Neural cell (in vitro differentiated cells): ENCODE data around the gene IKBKG. TPM values are rescaled to one million over a fixed set of nuclear protein-coding genes. Genes with fewer than 3 reads are reported as not detected.

ENCODE experiments used
- H2AFZ ChIP-seq: fragments of 200-600, 300-800 bp; sonication (generic), shearing (Covaris generic); 2 replicates; pipeline ENCODE4 v1.6.0; 2014; ENCODE audit warnings: low read depth, mild to moderate bottlenecking, antibody characterized with exemption, low read length, moderate library complexity
- H3F3A ChIP-seq: fragments of 200-600 bp; shearing (Covaris generic); 2 replicates; pipeline ENCODE4 v1.6.1; 2016; ENCODE audit warnings: mild to moderate bottlenecking, moderate library complexity, mixed read lengths, antibody characterized with exemption, low read length; ENCODE audit not compliant: insufficient read depth, poor library complexity, severe bottlenecking
- H3K27ac ChIP-seq: fragments of 200-600, 300-800 bp; sonication (generic), shearing (Covaris generic); 2 replicates; pipeline ENCODE4 v1.5.1; 2014; ENCODE audit warnings: mild to moderate bottlenecking, low read length, moderate library complexity
- H3K27me3 ChIP-seq: fragments of 300-800, 200-600 bp; sonication (generic), shearing (Covaris generic); 2 replicates; pipeline ENCODE4 v1.6.0; 2014; ENCODE audit warnings: mild to moderate bottlenecking, low read depth, low read length, moderate library complexity; ENCODE audit not compliant: insufficient read depth
- H3K36me3 ChIP-seq: fragments of 300-800, 200-600 bp; sonication (generic), shearing (Covaris generic); 2 replicates; pipeline ENCODE4 v1.5.1; 2014; ENCODE audit warnings: mild to moderate bottlenecking, antibody characterized with exemption, low read length, moderate library complexity; ENCODE audit not compliant: insufficient read depth
- H3K4me2 ChIP-seq: fragments of 300-800, 200-600 bp; sonication (generic), shearing (Covaris generic); 2 replicates; pipeline ENCODE4 v1.6.0; 2014; ENCODE audit warnings: mild to moderate bottlenecking, low read length
- H3K4me3 ChIP-seq: fragments of 300-800, 200-600 bp; sonication (generic), shearing (Covaris generic); 2 replicates; pipeline ENCODE4 v1.5.1; 2014; ENCODE audit warnings: mild to moderate bottlenecking, low read length, moderate library complexity
- H3K79me2 ChIP-seq: fragments of 200-600 bp; shearing (Covaris generic); replicated peaks from 2 replicates; pipeline ENCODE4 v1.6.0; 2014; ENCODE audit warnings: mild to moderate bottlenecking, low read length, moderate library complexity; ENCODE audit not compliant: insufficient read depth
- H3K9ac ChIP-seq: fragments of 300-800, 200-600 bp; sonication (generic), shearing (Covaris generic); 2 replicates; pipeline ENCODE4 v1.6.1; 2016; ENCODE audit warnings: mild to moderate bottlenecking, low read length, mixed read lengths
- H3K9me2 ChIP-seq: fragments of 200-600 bp; shearing (Covaris generic); 2 replicates; pipeline ENCODE4 v1.6.1; 2016; ENCODE audit warnings: mild to moderate bottlenecking, low read length, mixed read lengths; ENCODE audit not compliant: insufficient read depth
- H3K9me3 ChIP-seq: fragments of 200-600, 300-800 bp; sonication (generic), shearing (Covaris generic); 2 replicates; pipeline ENCODE4 v1.6.1; 2016; ENCODE audit warnings: mild to moderate bottlenecking, mixed run types, low read length, moderate library complexity, mixed read lengths
- H4K20me1 ChIP-seq: fragments of 200-600 bp; shearing (Covaris generic); 2 replicates; pipeline ENCODE4 v1.6.1; 2016; ENCODE audit warnings: mild to moderate bottlenecking, mixed run types; ENCODE audit not compliant: insufficient read depth
- EP300 ChIP-seq: fragments of 450-650 bp; conservative IDR thresholded peaks from 2 replicates; pipeline ENCODE4 v1.6.1; 2014; ENCODE audit warnings: antibody characterized with exemption, mild to moderate bottlenecking, moderate library complexity; ENCODE audit not compliant: poor library complexity, severe bottlenecking
- EZH2 ChIP-seq: fragments of 200-600, 300-800 bp; shearing (Covaris generic), sonication (generic); IDR thresholded peaks from 2 replicates; pipeline ENCODE4 v1.6.1; 2014; ENCODE audit warnings: antibody characterized with exemption, low read length, borderline replicate concordance, mild to moderate bottlenecking; ENCODE audit not compliant: insufficient read depth, poor library complexity, severe bottlenecking
- MXI1 ChIP-seq: fragments of 450-650 bp; conservative IDR thresholded peaks from 2 replicates; pipeline ENCODE4 v1.6.1; 2014; ENCODE audit warnings: antibody characterized with exemption, mild to moderate bottlenecking; ENCODE audit not compliant: poor library complexity, severe bottlenecking
- POLR2AphosphoS5 ChIP-seq: IDR thresholded peaks from 2 replicates; pipeline ENCODE4 v1.6.1; 2012
- RAD21 ChIP-seq: fragments of 450-650 bp; conservative IDR thresholded peaks from 2 replicates; pipeline ENCODE4 v1.6.1; 2014; ENCODE audit warnings: antibody characterized with exemption, mild to moderate bottlenecking, moderate library complexity
- SMC3 ChIP-seq: fragments of 450-650 bp; conservative IDR thresholded peaks from 2 replicates; pipeline ENCODE4 v1.6.1; 2014; ENCODE audit warnings: antibody characterized with exemption, mild to moderate bottlenecking, moderate library complexity; ENCODE audit not compliant: poor library complexity
- TAF1 ChIP-seq: IDR thresholded peaks from 2 replicates; pipeline ENCODE4 v1.6.1; 2012; ENCODE audit warnings: low read depth
- polyA plus RNA-seq: library from polyadenylated mRNA; depleted of rRNA; stranded (reverse); fragments of >200 nt; gene quantifications from 2 replicates; pipeline ENCODE4 v1.2.3, GENCODE V29; 2014
- TF ChIP-seq, protein P1 (sequence below): fragments of 450-650 bp; IDR thresholded peaks from 2 replicates; pipeline ENCODE4 v1.5.1; 2014; ENCODE audit warnings: antibody characterized with exemption, mild to moderate bottlenecking, moderate library complexity; ENCODE audit not compliant: poor library complexity, severe bottlenecking
- TF ChIP-seq, protein P2 (sequence below): IDR thresholded peaks from 2 replicates; pipeline ENCODE4 v1.6.1; 2012; ENCODE audit warnings: borderline replicate concordance

IKBKG gene
- polyA plus RNA-seq, 1 donor from 2014 or later: 37.7 TPM

DNA sequence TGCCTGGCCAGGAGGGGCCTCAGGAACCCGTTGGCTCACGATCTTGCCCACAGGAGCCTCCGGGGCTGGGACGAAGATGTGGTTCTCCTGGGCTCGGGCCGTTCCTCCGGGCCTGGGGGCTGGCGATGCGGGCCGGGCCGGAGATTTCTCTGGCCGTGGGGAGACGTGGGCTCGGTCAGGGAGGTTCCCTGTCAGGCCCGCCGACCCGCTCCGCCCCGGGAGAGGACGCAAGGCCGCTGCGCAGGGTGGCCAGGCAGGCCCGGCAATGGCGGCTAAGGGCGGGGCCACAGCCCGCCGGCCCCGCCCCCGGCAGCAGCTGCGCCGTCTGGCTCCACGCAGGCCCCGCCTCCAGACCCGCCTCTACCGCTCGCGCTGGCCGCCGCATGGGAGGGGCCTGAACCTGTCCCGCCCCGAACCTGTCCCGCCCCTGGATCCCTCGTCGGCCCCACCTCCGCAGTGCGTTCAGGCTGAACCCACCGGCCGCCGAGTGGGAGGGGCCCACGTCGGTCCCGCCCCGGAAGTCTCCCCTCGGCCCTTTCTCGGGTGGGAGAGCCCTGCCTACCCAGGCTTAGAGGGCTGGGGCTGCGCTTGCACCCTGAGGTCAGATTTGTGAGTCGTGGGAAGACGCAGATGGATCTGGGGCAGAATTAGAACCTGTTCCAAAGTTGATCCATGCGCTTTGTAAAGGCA is 31.3 kb upstream of the IKBKG start, which contains the start of gene FAM3A:
Gene FAM3A, minus strand, starts transcription at position 267 of the 690 bp plus-strand sequence. CDS start 460 bp downstream, outside the sequence.
- H3K27me3 ChIP-seq: no peaks in the 10 kb centered on the region
- H3K9ac ChIP-seq: peak within 1 kb of the TSS; percentile 83
- no peaks in the 10 kb centered on the region for H4K20me1 ChIP-seq
- H3K4me2 ChIP-seq: peak within 1 kb of the TSS; percentile 39
- no peak for TF ChIP-seq RAD21
- TF ChIP-seq, protein P1, sequence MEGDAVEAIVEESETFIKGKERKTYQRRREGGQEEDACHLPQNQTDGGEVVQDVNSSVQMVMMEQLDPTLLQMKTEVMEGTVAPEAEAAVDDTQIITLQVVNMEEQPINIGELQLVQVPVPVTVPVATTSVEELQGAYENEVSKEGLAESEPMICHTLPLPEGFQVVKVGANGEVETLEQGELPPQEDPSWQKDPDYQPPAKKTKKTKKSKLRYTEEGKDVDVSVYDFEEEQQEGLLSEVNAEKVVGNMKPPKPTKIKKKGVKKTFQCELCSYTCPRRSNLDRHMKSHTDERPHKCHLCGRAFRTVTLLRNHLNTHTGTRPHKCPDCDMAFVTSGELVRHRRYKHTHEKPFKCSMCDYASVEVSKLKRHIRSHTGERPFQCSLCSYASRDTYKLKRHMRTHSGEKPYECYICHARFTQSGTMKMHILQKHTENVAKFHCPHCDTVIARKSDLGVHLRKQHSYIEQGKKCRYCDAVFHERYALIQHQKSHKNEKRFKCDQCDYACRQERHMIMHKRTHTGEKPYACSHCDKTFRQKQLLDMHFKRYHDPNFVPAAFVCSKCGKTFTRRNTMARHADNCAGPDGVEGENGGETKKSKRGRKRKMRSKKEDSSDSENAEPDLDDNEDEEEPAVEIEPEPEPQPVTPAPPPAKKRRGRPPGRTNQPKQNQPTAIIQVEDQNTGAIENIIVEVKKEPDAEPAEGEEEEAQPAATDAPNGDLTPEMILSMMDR: no peak
- TF ChIP-seq EP300: no peak
- TF ChIP-seq EZH2: no peak
- TF ChIP-seq SMC3: no peak
- no peak for TF ChIP-seq TAF1
- TF ChIP-seq POLR2AphosphoS5: peak; percentile 72
- TF ChIP-seq, protein P2, sequence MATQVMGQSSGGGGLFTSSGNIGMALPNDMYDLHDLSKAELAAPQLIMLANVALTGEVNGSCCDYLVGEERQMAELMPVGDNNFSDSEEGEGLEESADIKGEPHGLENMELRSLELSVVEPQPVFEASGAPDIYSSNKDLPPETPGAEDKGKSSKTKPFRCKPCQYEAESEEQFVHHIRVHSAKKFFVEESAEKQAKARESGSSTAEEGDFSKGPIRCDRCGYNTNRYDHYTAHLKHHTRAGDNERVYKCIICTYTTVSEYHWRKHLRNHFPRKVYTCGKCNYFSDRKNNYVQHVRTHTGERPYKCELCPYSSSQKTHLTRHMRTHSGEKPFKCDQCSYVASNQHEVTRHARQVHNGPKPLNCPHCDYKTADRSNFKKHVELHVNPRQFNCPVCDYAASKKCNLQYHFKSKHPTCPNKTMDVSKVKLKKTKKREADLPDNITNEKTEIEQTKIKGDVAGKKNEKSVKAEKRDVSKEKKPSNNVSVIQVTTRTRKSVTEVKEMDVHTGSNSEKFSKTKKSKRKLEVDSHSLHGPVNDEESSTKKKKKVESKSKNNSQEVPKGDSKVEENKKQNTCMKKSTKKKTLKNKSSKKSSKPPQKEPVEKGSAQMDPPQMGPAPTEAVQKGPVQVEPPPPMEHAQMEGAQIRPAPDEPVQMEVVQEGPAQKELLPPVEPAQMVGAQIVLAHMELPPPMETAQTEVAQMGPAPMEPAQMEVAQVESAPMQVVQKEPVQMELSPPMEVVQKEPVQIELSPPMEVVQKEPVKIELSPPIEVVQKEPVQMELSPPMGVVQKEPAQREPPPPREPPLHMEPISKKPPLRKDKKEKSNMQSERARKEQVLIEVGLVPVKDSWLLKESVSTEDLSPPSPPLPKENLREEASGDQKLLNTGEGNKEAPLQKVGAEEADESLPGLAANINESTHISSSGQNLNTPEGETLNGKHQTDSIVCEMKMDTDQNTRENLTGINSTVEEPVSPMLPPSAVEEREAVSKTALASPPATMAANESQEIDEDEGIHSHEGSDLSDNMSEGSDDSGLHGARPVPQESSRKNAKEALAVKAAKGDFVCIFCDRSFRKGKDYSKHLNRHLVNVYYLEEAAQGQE: peak; percentile 42
- TF ChIP-seq MXI1: no peak
- no peaks in the 10 kb centered on the region for H3F3A ChIP-seq
- no peaks in the 10 kb centered on the region for H3K9me2 ChIP-seq
- H3K9me3 ChIP-seq: no peaks in the 10 kb centered on the region
- H3K36me3 ChIP-seq: no peaks in the 10 kb centered on the region
- H3K4me3 ChIP-seq: peak within 1 kb of the TSS; percentile 81
- H3K27ac ChIP-seq: peak within 1 kb of the TSS; percentile 62
- no peaks in the 10 kb centered on the region for H3K79me2 ChIP-seq
- no peak within 1 kb of the TSS for H2AFZ ChIP-seq

DNA sequence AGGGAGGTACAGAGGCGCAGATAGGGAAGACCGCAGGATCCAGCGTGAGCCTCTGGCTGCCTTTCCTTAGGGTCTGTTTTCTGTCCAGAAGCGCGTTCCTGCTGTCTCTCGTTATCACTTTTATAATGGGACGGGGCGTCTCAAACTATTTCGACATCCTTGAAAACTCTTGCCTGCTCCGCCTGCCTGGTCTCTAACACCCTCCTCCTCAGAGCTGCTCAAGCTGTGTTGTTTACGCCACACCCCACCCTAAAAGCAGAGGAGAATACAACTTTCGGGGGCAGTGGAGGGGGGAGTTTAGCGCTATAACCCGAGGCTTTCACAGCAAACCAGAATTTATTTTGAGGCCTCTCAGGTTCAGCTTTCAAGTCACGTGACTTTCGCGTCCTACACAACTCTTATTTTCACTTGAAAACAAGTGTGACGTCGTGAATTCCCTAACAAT is 30.7 kb upstream of the IKBKG start:
- no peaks in the 10 kb centered on the region for H3K79me2 ChIP-seq

More for the DNA sequence above, 30.7 kb upstream of the IKBKG start:
- Histone ChIP-seq H4K20me1 (no peaks in the 10 kb centered on the region), H3K4me2 (no peak overlapping the region), H3K27me3 (no peaks in the 10 kb centered on the region), H3K9me3 (no peaks in the 10 kb centered on the region), H2AFZ (no peak overlapping the region), H3F3A (no peaks in the 10 kb centered on the region), H3K4me3 (peak overlapping the region; percentile 81), H3K9me2 (no peaks in the 10 kb centered on the region), H3K9ac (peak overlapping the region; percentile 56), H3K36me3 (no peaks in the 10 kb centered on the region), H3K27ac (peak overlapping the region; percentile 49)
- TF ChIP-seq SMC3 (no peak), POLR2AphosphoS5 (no peak), RAD21 (no peak), TAF1 (no peak), MXI1 (no peak), EP300 (no peak)
- TF ChIP-seq, protein P1: no peak
